GM21447 (cell line): Measurements from ENCODE around the gene HAVCR2.

Experiments
- ATAC-seq: cut with Tn5 transposase; IDR thresholded peaks from one replicate; pipeline ENCODE4 v1.9.1; 2021; ENCODE audit not compliant: unreplicated experiment

HAVCR2 gene

GRCh38 chr5:157108976-157109375 lies at the start of gene HAVCR2:
HAVCR2 (minus strand) TSS chr5:157109044; CDS start chr5:157108983, 61 bp downstream.
- ATAC-seq = peak; percentile 88

- no peak for ATAC-seq
Measured at GRCh38 chr5:157157293-157157891, 48.5 kb upstream of the HAVCR2 start.

GRCh38 chr5:157155297-157155696 lies 46.5 kb upstream of the HAVCR2 start:
- ATAC-seq = no peak

- ATAC-seq = no peak
Measured at GRCh38 chr5:157150995-157151394, 42.2 kb upstream of the HAVCR2 start.

- ATAC-seq = peak; percentile 65
Measured at GRCh38 chr5:157148734-157149615, 40.1 kb upstream of the HAVCR2 start.

- peak; percentile 37 for ATAC-seq
Measured at GRCh38 chr5:157143127-157143971, 34.5 kb upstream of the HAVCR2 start.

- ATAC-seq = peak; percentile 99
Measured at GRCh38 chr5:157142317-157143126, 33.7 kb upstream of the HAVCR2 start, which contains the start of gene MED7. MED7 (minus strand) TSS chr5:157142865; CDS start chr5:157139431, 3,434 bp downstream.

GRCh38 chr5:157137691-157138090 lies 28.8 kb upstream of the HAVCR2 start:
- ATAC-seq = no peak

GRCh38 chr5:157132281-157132612 lies 23.4 kb upstream of the HAVCR2 start:
- no peak for ATAC-seq

- no peak for ATAC-seq
Measured at GRCh38 chr5:157130925-157131324, 22.1 kb upstream of the HAVCR2 start.

- no peak for ATAC-seq
Measured at GRCh38 chr5:157121709-157122108, 12.9 kb upstream of the HAVCR2 start.

GRCh38 chr5:157120102-157120501 lies 11.3 kb upstream of the HAVCR2 start:
- no peak for ATAC-seq

GRCh38 chr5:157116483-157116954 lies 7.7 kb upstream of the HAVCR2 start:
- ATAC-seq = peak; percentile 61

- ATAC-seq = no peak
Measured at GRCh38 chr5:157115502-157115901, 6.7 kb upstream of the HAVCR2 start.

- no peak for ATAC-seq
Measured at GRCh38 chr5:157115012-157115411, 6.2 kb upstream of the HAVCR2 start.

GRCh38 chr5:157113002-157113401 lies 4.2 kb upstream of the HAVCR2 start:
- no peak for ATAC-seq

GRCh38 chr5:157109744-157110143 lies 900 bp upstream of the HAVCR2 start:
- ATAC-seq = peak; percentile 67

GRCh38 chr5:157107508-157107907 lies 1.3 kb downstream of the HAVCR2 start:
- no peak for ATAC-seq

- ATAC-seq = no peak
Measured at GRCh38 chr5:157106630-157107461, 2.0 kb downstream of the HAVCR2 start.
